Measurements from ENCODE around the gene BEGAIN.

- TF ChIP-seq POLR2A (IDR thresholded peaks at IDR 0.05; ENCODE audit: extremely low read depth, insufficient read length) (no peak), MAX (IDR thresholded peaks at IDR 0.05; ENCODE audit: low read depth, low read length) (no peak)
- TF ChIP-seq, protein P1, sequence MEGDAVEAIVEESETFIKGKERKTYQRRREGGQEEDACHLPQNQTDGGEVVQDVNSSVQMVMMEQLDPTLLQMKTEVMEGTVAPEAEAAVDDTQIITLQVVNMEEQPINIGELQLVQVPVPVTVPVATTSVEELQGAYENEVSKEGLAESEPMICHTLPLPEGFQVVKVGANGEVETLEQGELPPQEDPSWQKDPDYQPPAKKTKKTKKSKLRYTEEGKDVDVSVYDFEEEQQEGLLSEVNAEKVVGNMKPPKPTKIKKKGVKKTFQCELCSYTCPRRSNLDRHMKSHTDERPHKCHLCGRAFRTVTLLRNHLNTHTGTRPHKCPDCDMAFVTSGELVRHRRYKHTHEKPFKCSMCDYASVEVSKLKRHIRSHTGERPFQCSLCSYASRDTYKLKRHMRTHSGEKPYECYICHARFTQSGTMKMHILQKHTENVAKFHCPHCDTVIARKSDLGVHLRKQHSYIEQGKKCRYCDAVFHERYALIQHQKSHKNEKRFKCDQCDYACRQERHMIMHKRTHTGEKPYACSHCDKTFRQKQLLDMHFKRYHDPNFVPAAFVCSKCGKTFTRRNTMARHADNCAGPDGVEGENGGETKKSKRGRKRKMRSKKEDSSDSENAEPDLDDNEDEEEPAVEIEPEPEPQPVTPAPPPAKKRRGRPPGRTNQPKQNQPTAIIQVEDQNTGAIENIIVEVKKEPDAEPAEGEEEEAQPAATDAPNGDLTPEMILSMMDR (IDR thresholded peaks at IDR 0.05; ENCODE audit: low read depth, low read length): no peak
Observed at GRCh38 chr14:100558226-100558625, 29.0 kb downstream of the BEGAIN start.

Data from NB4 (cell line).